HG03575 (cell line): ENCODE measurements around the gene RGL3.
"Not testable (repeated sequence)": the region's sequence is repeated elsewhere in the genome, so short reads cannot be mapped to it uniquely, and the experiment has no call there.

Experiments
- ATAC-seq: cut with Tn5 transposase; IDR thresholded peaks from one replicate; pipeline ENCODE4 v1.9.1; 2021; ENCODE audit not compliant: unreplicated experiment, insufficient number of reproducible peaks, low FRiP score; ENCODE audit errors: extremely low read depth

The RGL3 gene

GRCh38 chr19:11418549-11419506, at the start of gene RGL3:
TSS of gene RGL3 (minus strand) at chr19:11419314. CDS start at chr19:11419278, 36 bp downstream.
- no peak for ATAC-seq

GRCh38 chr19:11468266-11468845, 49.2 kb upstream of the RGL3 start:
- ATAC-seq: not testable (repeated sequence)

- no peak for ATAC-seq
Observed at GRCh38 chr19:11465600-11465999, 46.5 kb upstream of the RGL3 start.

GRCh38 chr19:11464333-11465265, 45.5 kb upstream of the RGL3 start:
- ATAC-seq: no peak

- no peak for ATAC-seq
Observed at GRCh38 chr19:11463391-11463790, 44.3 kb upstream of the RGL3 start.

- ATAC-seq: no peak
Observed at GRCh38 chr19:11461453-11461852, 42.3 kb upstream of the RGL3 start.

- ATAC-seq: no peak
Observed at GRCh38 chr19:11460207-11460606, 41.1 kb upstream of the RGL3 start.

- not testable (repeated sequence) for ATAC-seq
Observed at GRCh38 chr19:11458912-11459311, 39.8 kb upstream of the RGL3 start.

- no peak for ATAC-seq
Observed at GRCh38 chr19:11458236-11458900, 39.3 kb upstream of the RGL3 start.

GRCh38 chr19:11457831-11458230, 38.7 kb upstream of the RGL3 start:
- ATAC-seq: no peak

- no peak for ATAC-seq
Observed at GRCh38 chr19:11457115-11457514, 38.0 kb upstream of the RGL3 start.

GRCh38 chr19:11456659-11457058, 37.5 kb upstream of the RGL3 start:
- ATAC-seq: no peak

- not testable (repeated sequence) for ATAC-seq
Observed at GRCh38 chr19:11455233-11455554, 36.1 kb upstream of the RGL3 start.

- no peak for ATAC-seq
Observed at GRCh38 chr19:11453468-11454341, 34.6 kb upstream of the RGL3 start.

- ATAC-seq: no peak
Observed at GRCh38 chr19:11452620-11453310, 33.7 kb upstream of the RGL3 start.

GRCh38 chr19:11451871-11452619, 32.9 kb upstream of the RGL3 start:
- ATAC-seq: no peak

GRCh38 chr19:11451327-11451870, 32.3 kb upstream of the RGL3 start:
- ATAC-seq: no peak
